GM20000 (cell line): ENCODE data around the gene DNAJA2.

Source experiments
- DNase-seq: peaks from one replicate; pipeline ENCODE4 v3.0.0; 2012; ENCODE audit warnings: low spot score
- CTCF ChIP-seq: IDR thresholded peaks from 2 replicates; pipeline ENCODE4 v1.5.1; 2012; ENCODE audit warnings: mild to moderate bottlenecking, control low read depth; ENCODE audit errors: extremely low read depth, missing control alignments

Gene DNAJA2

GRCh38 chr16:46932802-46933201, 40.7 kb downstream of the DNAJA2 start:
- TF ChIP-seq CTCF, result no peak
- DNase-seq, result no peak

GRCh38 chr16:46930861-46931260, 42.6 kb downstream of the DNAJA2 start:
- no peak for TF ChIP-seq CTCF
- DNase-seq, result no peak

GRCh38 chr16:46929378-46930332, 43.8 kb downstream of the DNAJA2 start:
- TF ChIP-seq CTCF, result peak; percentile 92
- peak; percentile 81 for DNase-seq

- DNase-seq, result no peak
- TF ChIP-seq CTCF, result no peak
These were observed 44.7 kb downstream of the DNAJA2 start for GRCh38 chr16:46928811-46929210.

- DNase-seq, result no peak
- no peak for TF ChIP-seq CTCF
These were observed 46.2 kb downstream of the DNAJA2 start for GRCh38 chr16:46927273-46927672.

GRCh38 chr16:46926470-46927225, 46.8 kb downstream of the DNAJA2 start:
- no peak for DNase-seq
- TF ChIP-seq CTCF, result no peak

- DNase-seq, result no peak
- no peak for TF ChIP-seq CTCF
These were observed 49.1 kb downstream of the DNAJA2 start for GRCh38 chr16:46924402-46924801.
